IMR-90 (cell line): ENCODE measurements around the gene S100A4. TPM values are rescaled to one million over a fixed set of nuclear protein-coding genes. Genes with fewer than 3 reads are reported as not detected.

Source experiments
- ATAC-seq: fragments of 200-7000 bp; cut with Tn5 transposase; 2 replicates; pipeline ENCODE4 v1.9.1; 2020; ENCODE audit warnings: low read depth, mild to moderate bottlenecking, moderate library complexity
- BruUV-seq: library from RNA; stranded (reverse); fragments of 400-500 nt; replicated peaks from 2 replicates; lab custom pipeline; 2021; lab: Mats Ljungman, UMichigan
- CTCF ChIA-PET: fragments of 300-600 bp; formaldehyde crosslinking; extraction: SDS; loops from one replicate; lab custom pipeline; 2021; ENCODE audit warnings: antibody characterized with exemption; lab: Yijun Ruan, JAX
- POLR2A ChIA-PET: fragments of 300-600 bp; sonication (Branson Sonifier 250); formaldehyde crosslinking; loops from one replicate; lab custom pipeline; 2022; ENCODE audit warnings: antibody characterized with exemption; ENCODE audit not compliant: unreplicated experiment; lab: Charles Lee
- DNase-seq: peaks from one replicate; pipeline ENCODE4 v3.0.0; 2013
- H2AFZ ChIP-seq: replicated peaks from 2 replicates; pipeline ENCODE3; 2013; ENCODE audit warnings: low read length, mild to moderate bottlenecking; ENCODE audit not compliant: poor library complexity
- H2AK5ac ChIP-seq: 2 replicates; pipeline ENCODE4 v1.6.1; 2013; ENCODE audit warnings: low read depth, low read length, inconsistent platforms
- H2AK9ac ChIP-seq: replicated peaks from 2 replicates; pipeline ENCODE3; 2013; ENCODE audit warnings: mild to moderate bottlenecking, low read depth, low read length, moderate library complexity; ENCODE audit not compliant: poor library complexity
- H2BK120ac ChIP-seq: 2 replicates; pipeline ENCODE4 v1.6.1; 2013; ENCODE audit warnings: low read depth, low read length, inconsistent platforms
- H2BK15ac ChIP-seq: 3 replicates; pipeline ENCODE4 v1.6.1; 2013; ENCODE audit warnings: low read depth, low read length, inconsistent platforms
- H2BK20ac ChIP-seq: 2 replicates; pipeline ENCODE4 v1.6.1; 2013; ENCODE audit warnings: low read depth, mild to moderate bottlenecking, inconsistent platforms, low read length, moderate library complexity
- H2BK5ac ChIP-seq: 2 replicates; pipeline ENCODE4 v1.6.1; 2013; ENCODE audit warnings: mild to moderate bottlenecking, low read depth, low read length, inconsistent platforms; ENCODE audit not compliant: poor library complexity, severe bottlenecking
- H3K14ac ChIP-seq: replicated peaks from 2 replicates; pipeline ENCODE4 v1.6.1; 2013; ENCODE audit warnings: low read depth, low read length, inconsistent platforms
- H3K18ac ChIP-seq: 2 replicates; pipeline ENCODE4 v1.6.1; 2013; ENCODE audit warnings: low read depth, low read length, control low read depth
- H3K23ac ChIP-seq: 2 replicates; pipeline ENCODE4 v1.6.1; 2013; ENCODE audit warnings: low read depth, low read length, inconsistent platforms
- H3K27ac ChIP-seq: 2 replicates; pipeline ENCODE4 v1.5.1; 2013; ENCODE audit warnings: mild to moderate bottlenecking, control low read depth, low read length; ENCODE audit not compliant: insufficient read depth
- H3K27me3 ChIP-seq: 2 replicates; pipeline ENCODE4 v1.6.1; 2013; ENCODE audit warnings: low read length; ENCODE audit not compliant: control insufficient read depth, insufficient read depth
- H3K36me3 ChIP-seq: 2 replicates; pipeline ENCODE4 v1.6.1; 2013; ENCODE audit warnings: low read length, mixed read lengths; ENCODE audit not compliant: control insufficient read depth, insufficient read depth
- H3K4ac ChIP-seq: 2 replicates; pipeline ENCODE4 v1.6.1; 2013; ENCODE audit warnings: low read depth, low read length, inconsistent platforms
- H3K4me1 ChIP-seq: 2 replicates; pipeline ENCODE4 v1.6.1; 2013; ENCODE audit warnings: low read length, mixed read lengths; ENCODE audit not compliant: control insufficient read depth, insufficient read depth
- H3K4me2 ChIP-seq: 2 replicates; pipeline ENCODE4 v1.6.1; 2013; ENCODE audit warnings: low read depth, mild to moderate bottlenecking, control low read depth, low read length, moderate library complexity
- H3K4me3 ChIP-seq: 2 replicates; pipeline ENCODE4 v1.5.1; 2013; ENCODE audit warnings: low read depth, mild to moderate bottlenecking, control low read depth, low read length, moderate library complexity; ENCODE audit not compliant: insufficient read depth
- H3K56ac ChIP-seq: 2 replicates; pipeline ENCODE4 v1.6.1; 2013; ENCODE audit warnings: low read length, inconsistent platforms; ENCODE audit not compliant: insufficient read depth; ENCODE audit errors: extremely low read depth
- H3K79me1 ChIP-seq, 2 experiments: 2 replicates each; pipeline ENCODE4 v1.6.1; 2013; ENCODE audit warnings: low read length in 2 of 2, inconsistent platforms in 1 of 2, low read depth in 1 of 2
- H3K9ac ChIP-seq: 2 replicates; pipeline ENCODE4 v1.6.1; 2013; ENCODE audit warnings: low read depth, low read length, control low read depth
- H3K9me1 ChIP-seq: 2 replicates; pipeline ENCODE4 v1.6.1; 2013; ENCODE audit warnings: low read length, inconsistent platforms; ENCODE audit not compliant: insufficient read depth
- H3K9me3 ChIP-seq: 2 replicates; pipeline ENCODE4 v1.6.1; 2013; ENCODE audit warnings: low read length; ENCODE audit not compliant: control insufficient read depth, insufficient read depth
- H4K20me1 ChIP-seq: 2 replicates; pipeline ENCODE4 v1.6.1; 2013; ENCODE audit warnings: low read length, inconsistent platforms; ENCODE audit not compliant: insufficient read depth
- H4K5ac ChIP-seq: 2 replicates; pipeline ENCODE4 v1.6.1; 2013; ENCODE audit warnings: mild to moderate bottlenecking, low read depth, low read length, control low read depth
- H4K8ac ChIP-seq, 2 experiments: 2 replicates each; pipeline ENCODE4 v1.6.1; 2013; ENCODE audit warnings: low read depth in 2 of 2, low read length in 2 of 2, control low read depth in 1 of 2, inconsistent platforms in 1 of 2
- H4K91ac ChIP-seq: 2 replicates; pipeline ENCODE4 v1.6.1; 2013; ENCODE audit warnings: low read depth, low read length, inconsistent platforms; ENCODE audit not compliant: insufficient read depth
- CHD1 ChIP-seq: IDR thresholded peaks from 2 replicates; pipeline ENCODE4 v1.6.1; 2012; ENCODE audit warnings: low read depth, low read length, improper control_type of control experiment
- FOS ChIP-seq: fragments of 150-350 bp; IDR thresholded peaks from 2 replicates; pipeline ENCODE4 v1.6.1; 2016; ENCODE audit warnings: low read depth, low read length
- MAFK ChIP-seq: IDR thresholded peaks from 2 replicates; pipeline ENCODE4 v1.6.1; 2012; ENCODE audit warnings: low read depth, low read length, improper control_type of control experiment
- MAZ ChIP-seq: IDR thresholded peaks from 2 replicates; pipeline ENCODE4 v1.6.1; 2012; ENCODE audit warnings: low read depth, mild to moderate bottlenecking, low read length, improper control_type of control experiment, moderate library complexity, borderline replicate concordance
- NFE2L2 ChIP-seq: fragments of 150-350 bp; IDR thresholded peaks from 2 replicates; pipeline ENCODE4 v1.6.1; 2016; ENCODE audit warnings: low read depth, mild to moderate bottlenecking, low read length
- RCOR1 ChIP-seq: IDR thresholded peaks from 2 replicates; pipeline ENCODE4 v1.6.1; 2012; ENCODE audit warnings: mild to moderate bottlenecking, low read length, improper control_type of control experiment; ENCODE audit not compliant: insufficient replicate concordance
- RFX5 ChIP-seq: IDR thresholded peaks from 2 replicates; pipeline ENCODE4 v1.8.0; 2012; ENCODE audit warnings: low read depth, mild to moderate bottlenecking, low read length, moderate library complexity
- dilution Hi-C: fragments of 300-500 bp; cut with HindIII; formaldehyde crosslinking; loops from one replicate; pipeline ENCODE4 v1.14.3; 2018; ENCODE audit warnings: low sequenced_read_pairs; ENCODE audit not compliant: unreplicated experiment
- in situ Hi-C: fragments of 300-500 bp; cut with MboI; formaldehyde crosslinking; loops from 3 replicates; pipeline ENCODE4 v1.14.3; 2019; ENCODE audit warnings: low sequenced_read_pairs, inconsistent platforms, mixed read lengths
- intact Hi-C: fragments of 100-400 bp; cut with micrococcal nuclease; formaldehyde crosslinking; loops from 2 replicates; pipeline ENCODE4 v1.10.0; 2022
- polyA plus RNA-seq, 3 experiments: library from polyadenylated mRNA; depleted of rRNA; stranded (reverse); fragments of >200 nt; gene quantifications; 2 replicates each; pipeline ENCODE4 v1.2.3, GENCODE V29; 2012; ENCODE audit warnings: low replicate concordance in 1 of 3
- total RNA-seq: library from RNA; depleted of rRNA; stranded (reverse); fragments of >200 nt; gene quantifications from 2 replicates; pipeline ENCODE4 v1.2.3, GENCODE V29; 2012

S100A4 gene
- total and polyA plus RNA-seq, 2 of the 4 experiments (the other 2 are of a cell fraction), result 5.6 to 16.6 TPM

- Histone ChIP-seq H3K4me3 (no peak overlapping the region), H3K14ac (no peak overlapping the region), H3K18ac (peak overlapping the region; percentile 24; the same call in 1 of the 2 replicates), H3K27ac (peak overlapping the region; percentile 5; the same call in 1 of the 2 replicates), H3K79me1 (no peaks in the 10 kb centered on the region), H3K23ac (0 out of 2 replicates have a peak overlapping the region, but pooled peaks have one; percentile 57), H3K27me3 (no peaks in the 10 kb centered on the region), H3K9me1 (peaks cover 5% of the 10 kb centered on the region), H3K4me2 (no peak overlapping the region), H4K20me1 (no peaks in the 10 kb centered on the region), H2BK20ac (peak overlapping the region; percentile 41; the same call in 1 of the 2 replicates), H3K4me1 (peaks cover 12% of the 10 kb centered on the region), H3K56ac (no peak overlapping the region), H3K9me3 (no peaks in the 10 kb centered on the region), H4K5ac (peak overlapping the region; percentile 49; the same call in 1 of the 2 replicates), H2AK9ac (no peak overlapping the region), H4K8ac (peak overlapping the region in 1 of 2 experiments; percentile 51; a peak in 1 of 4 replicates), H3K9ac (no peak overlapping the region), H2BK120ac (peak overlapping the region; percentile 79), H2AFZ (peak overlapping the region; percentile 73), H2BK5ac (no peak overlapping the region), H2AK5ac (0 out of 2 replicates have a peak overlapping the region, but pooled peaks have one; percentile 11), H3K36me3 (no peaks in the 10 kb centered on the region), H3K4ac (peak overlapping the region; percentile 73), H2BK15ac (peak overlapping the region; percentile 12; the same call in 1 of the 3 replicates), H4K91ac (peak overlapping the region; percentile 61)
- intact Hi-C loops, result no loop called here
- POLR2A ChIA-PET, result no interaction called here
- BruUV-seq, result no TSS peak
- ATAC-seq, result peak; percentile 88
- CTCF ChIA-PET, result no interaction called here
- no peak for TF ChIP-seq RFX5
- no peak for TF ChIP-seq MAFK
- no peak for TF ChIP-seq MAZ
- no peak for TF ChIP-seq NFE2L2
- no peak for TF ChIP-seq FOS
- no peak for TF ChIP-seq RCOR1
- no peak for TF ChIP-seq CHD1
- in situ Hi-C loops, result no loop called here
- DNase-seq, result peak; percentile 47
- dilution Hi-C loops, result no loop called here
Measured at GRCh38 chr1:153578490-153578889, 32.9 kb upstream of the S100A4 start.
